Stimulated activated CD8-positive, alpha-beta memory T cell treated with anti-CD3 and anti-CD28 coated beads, Interleukin-15, amount 100 ng/mL, for 4 hours (primary cell): Measurements from ENCODE around the gene SETBP1.

Source experiments
- DNase-seq, 2 donors: peaks; one replicate each; pipeline ENCODE4 v3.0.0-alpha.2; 2020; ENCODE audit warnings: low read depth in 2 of 2

Gene SETBP1

GRCh38 chr18:44841221-44841620 is 160.5 kb downstream of the SETBP1 start:
- no peak for DNase-seq

DNA sequence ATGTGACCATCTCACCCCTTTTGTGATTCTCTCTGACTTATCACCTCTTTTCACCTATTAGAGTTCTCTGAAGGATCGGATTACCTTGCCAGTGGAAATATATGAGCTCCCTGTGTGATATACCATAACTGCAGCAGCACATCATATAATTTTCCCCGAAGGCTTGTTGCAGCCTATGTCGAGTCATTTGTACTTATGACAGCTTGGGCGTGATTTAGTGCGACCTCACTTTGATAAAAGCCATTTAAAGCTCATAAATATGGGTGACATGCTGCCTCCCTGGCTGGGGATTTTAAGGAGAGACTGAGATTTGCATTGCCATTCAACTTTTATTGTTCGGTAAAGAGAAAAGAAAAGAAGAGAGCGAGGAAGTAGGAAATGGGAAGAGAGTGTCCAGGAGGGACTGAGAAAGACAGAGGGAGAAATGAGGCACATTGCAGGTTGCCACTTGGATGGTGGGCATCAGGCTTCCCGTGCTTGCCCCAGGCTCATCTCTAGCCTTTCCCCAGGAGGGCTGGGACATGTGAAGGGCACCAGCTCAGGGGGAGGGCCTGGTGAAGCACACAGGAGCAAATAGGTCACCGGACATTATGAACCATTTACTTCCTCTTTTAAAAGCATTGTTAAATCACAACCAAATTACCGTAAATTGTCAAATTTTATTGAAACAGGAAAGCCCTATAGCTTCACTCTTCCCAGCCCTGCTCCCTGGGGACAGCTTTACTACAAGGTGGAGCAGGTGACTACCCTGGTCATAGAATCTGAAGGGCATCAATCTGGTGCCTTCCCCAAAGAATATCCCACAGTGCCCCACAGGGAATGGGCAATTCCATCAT is 161.3 kb downstream of the SETBP1 start:
- no peak for DNase-seq

- no peak for DNase-seq
These were observed 162.1 kb downstream of the SETBP1 start for GRCh38 chr18:44842588-44843412.

- no peak for DNase-seq
These were observed 163.8 kb downstream of the SETBP1 start for GRCh38 chr18:44844486-44844885.

- DNase-seq = no peak
These were observed 165.8 kb downstream of the SETBP1 start for GRCh38 chr18:44846450-44846849.

DNA sequence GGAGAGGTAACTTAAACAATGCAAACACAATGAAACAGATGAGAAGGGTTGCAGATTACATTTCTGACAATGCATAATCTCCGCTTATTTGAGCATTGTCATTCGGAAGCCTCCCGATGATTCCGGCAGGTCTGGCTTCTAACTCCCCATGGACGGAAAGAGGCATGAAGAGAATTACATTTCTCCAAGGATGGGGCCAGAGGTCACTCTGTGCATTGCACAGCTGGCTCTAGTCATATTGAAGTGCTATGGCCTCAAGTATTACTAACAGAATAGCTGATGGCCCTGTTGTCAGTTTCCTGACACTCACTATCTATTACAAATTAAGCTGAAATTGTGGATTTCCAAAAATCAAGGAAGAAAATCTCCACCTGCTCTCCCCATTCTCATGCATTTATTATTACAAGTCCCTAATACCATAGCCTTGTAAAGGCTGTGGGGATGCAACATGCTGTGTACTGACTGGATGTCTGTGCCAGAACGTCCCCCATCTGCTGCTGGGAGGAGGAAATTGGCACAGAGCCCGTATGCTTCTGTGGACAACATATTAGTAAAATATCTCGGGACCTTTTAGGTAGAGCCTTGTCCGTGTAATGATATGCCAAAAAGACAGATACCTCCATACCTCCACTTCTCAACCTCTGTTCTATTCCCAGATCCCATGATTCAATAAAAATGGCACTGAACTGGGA is 168.1 kb downstream of the SETBP1 start:
- DNase-seq = no peak

GRCh38 chr18:44849361-44849760 is 168.7 kb downstream of the SETBP1 start:
- DNase-seq = no peak

DNA sequence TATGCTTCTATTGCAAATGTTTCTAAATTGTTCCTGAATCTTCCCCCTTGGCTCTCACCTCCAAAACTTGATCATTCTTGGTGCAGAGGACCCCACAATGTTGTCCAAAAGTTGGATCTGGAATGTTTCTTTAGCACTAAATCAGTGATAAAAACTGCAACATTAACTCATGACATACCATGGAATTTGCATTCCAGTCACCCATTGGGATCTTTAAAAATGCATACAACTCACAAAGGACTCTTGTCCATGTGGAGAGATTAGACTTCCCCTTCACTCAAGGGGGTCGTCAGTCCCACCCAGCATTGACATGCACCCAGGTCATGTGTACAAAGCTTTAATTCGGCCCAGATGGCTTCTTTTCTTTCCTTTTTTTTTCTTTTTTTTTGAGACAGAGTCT is 169.3 kb downstream of the SETBP1 start:
- DNase-seq = no peak

DNA sequence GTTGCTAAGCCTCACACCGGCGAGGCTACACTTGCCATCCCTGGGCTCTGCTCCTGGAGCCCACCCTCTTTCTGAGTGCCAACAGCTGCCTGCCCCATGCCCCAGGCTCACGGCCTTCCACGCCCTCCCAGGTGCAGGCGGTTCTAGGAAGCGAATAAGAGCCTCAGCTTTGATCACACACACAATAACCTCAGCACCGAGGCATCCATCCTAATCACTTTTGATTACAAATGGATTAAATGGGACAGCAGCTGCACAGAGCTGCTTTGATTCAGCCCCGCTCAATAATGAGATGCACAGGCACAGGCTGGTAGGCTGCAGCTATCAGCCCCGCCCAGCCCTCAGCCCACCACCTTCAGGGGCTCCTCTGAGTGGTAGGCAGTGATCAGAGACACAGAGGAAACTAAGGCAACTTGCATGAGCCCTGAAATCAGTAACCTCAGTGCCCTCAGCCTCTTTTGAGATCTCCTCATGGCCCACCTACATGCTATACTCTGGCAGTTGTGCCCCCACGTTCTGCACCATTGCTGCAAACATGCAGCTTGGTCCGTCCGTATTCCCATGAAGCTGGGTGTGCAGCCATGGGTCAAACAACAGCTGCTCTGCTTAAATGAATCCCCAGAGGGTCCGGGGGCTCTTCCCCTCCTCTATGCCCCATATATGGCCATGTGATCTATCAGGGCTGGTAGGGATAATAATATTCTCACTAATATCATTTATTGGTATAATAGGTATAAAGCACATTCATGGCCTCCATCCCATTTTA is 171.4 kb downstream of the SETBP1 start:
- DNase-seq = no peak

- no peak for DNase-seq
These were observed 172.1 kb downstream of the SETBP1 start for GRCh38 chr18:44852818-44853217.

- DNase-seq = no peak
These were observed 172.7 kb downstream of the SETBP1 start for GRCh38 chr18:44853430-44853829.

- DNase-seq = no peak
These were observed 175.0 kb downstream of the SETBP1 start for GRCh38 chr18:44855681-44856080.

DNA sequence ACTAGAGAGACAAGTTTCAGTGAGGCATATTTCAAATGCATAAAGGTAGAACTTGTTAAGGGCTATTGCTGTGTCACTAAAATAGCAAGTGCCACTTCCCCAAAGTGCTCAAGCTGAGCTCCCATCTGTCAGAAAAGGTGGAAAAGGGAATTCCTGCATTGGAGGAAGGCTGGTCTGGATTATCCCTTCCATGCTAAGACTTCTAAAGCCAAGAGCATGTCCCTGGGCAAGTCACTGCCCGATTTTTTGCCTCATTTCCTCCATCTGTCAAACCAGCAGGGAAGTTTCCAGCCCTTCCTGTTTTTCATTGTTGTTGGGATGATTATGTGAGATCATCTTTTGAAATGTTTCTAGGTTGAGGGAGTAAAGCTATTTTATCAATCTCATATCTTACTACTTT is 175.5 kb downstream of the SETBP1 start:
- no peak for DNase-seq

DNA sequence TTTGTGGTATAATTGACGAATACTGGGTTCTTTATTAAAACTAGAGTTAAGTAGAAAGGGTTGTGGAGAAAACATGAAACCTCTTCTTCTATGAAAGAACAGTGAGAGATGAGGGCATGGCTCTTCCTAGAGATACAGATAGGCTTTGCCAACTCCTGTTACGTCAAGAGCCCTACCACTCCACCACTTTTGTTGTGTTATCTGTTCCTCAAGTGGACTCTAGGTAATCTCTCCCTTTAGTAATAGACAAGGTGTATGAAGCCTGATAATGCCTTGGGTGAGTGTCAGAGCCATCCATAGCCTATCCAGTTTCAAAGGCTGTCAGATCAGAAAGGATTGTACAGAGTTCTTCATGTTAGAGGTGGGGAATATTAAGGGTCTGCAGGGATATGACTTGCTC is 176.4 kb downstream of the SETBP1 start:
- no peak for DNase-seq

DNA sequence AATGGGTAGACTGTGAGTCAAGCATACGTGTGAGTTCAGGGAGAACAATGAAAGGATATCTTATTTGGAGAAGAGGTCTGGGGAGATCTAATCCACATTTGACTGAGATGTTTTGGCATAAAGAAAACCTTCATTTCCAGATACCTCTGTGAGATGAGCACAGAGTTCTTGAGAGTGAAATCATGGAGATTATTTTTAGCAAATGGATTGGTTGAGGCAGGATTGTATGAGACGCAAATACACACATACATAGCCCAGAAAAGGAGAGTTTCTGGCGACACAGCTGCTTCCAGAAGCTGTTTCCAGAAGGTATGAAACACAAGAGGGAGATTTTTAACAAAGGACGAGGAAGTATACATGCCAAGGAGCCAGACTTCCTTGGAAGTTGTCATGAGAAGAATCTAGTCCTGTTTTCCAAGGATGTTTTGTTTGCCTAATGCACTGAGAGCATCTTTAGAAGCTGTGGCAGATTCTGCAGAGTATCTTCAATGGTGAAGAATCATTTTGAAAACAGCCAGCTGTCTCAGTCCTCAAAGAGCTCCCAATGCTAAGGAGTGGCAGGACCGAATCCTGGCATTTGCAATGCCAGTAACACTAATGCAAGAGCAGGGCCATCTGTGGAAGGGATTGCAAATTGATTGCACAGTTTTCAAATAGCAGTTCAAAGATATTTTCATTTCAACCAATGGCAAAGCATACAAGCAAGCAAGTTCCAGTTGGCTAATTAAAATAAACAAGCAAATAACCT is 177.2 kb downstream of the SETBP1 start:
- no peak for DNase-seq

DNA sequence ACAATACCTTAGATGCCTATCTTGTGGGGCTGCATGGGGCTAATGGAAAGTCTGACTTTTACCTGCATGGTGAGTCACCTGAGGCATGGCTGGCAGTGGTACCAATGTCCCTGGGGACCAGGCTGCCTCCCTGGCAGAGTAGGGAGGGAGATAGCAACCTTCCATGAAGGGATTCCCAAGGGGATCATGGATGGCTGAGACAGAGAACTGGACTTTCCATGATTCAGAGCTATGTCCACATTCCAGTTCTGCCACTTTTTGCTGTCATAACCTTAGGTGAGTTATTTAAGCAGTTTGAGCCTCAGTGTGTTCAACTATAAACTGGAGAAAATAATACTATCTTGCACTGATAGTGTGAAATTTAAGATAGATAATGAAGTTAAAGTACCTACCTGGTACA is 178.6 kb downstream of the SETBP1 start:
- DNase-seq = no peak

DNA sequence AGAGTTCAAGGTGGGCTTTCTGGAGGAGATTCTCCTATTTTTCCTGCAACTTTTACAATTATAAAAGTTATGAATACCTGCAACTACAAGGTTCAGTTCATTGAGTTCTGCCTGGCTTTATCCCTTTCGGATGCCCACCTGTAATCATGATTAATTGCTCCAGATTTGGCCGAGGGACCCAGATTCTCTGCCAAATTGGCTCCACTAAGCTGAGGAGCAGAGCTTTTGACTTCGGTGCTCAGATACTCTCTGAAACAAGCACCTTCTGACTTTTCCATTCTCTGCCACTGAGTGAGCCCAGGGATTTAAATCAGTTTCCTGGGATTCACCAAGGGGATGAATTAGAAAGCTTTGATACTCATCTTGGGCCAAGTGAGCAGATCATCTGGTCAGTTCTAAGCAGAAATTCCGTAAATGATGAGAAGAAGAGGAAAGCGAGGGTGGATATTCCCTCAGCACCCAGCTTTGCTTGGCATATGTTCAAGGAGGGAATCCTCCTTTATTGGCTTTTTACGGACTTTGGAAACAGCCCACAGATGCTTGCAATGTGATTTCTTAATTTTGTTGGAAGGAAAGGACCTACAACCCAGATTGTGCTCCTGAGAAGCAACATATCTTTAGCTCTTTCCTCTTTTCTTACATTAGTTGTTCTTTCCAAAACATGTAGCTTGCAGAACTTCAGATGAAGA is 179.2 kb downstream of the SETBP1 start:
- DNase-seq = no peak

- DNase-seq = no peak
These were observed 181.4 kb downstream of the SETBP1 start for GRCh38 chr18:44862112-44862511.

DNA sequence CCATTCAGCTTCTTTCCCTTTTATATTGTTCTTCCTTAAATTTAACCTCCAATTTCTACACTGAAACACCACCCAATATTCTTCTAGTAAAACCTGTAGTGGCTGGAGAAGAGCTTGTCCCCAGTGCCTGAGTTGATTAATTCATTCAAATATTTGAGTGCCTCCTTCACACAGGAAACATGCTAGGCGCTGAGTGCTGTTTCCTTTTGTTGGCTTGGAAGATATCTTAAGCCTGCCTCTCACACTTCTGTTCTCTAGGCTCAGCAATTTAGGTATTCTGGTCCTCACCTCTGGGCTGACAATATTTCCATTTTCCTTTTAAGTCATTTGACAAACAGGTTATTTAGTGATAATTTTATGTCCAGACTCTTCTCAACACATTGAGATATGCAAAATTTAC is 185.4 kb downstream of the SETBP1 start:
- no peak for DNase-seq

DNA sequence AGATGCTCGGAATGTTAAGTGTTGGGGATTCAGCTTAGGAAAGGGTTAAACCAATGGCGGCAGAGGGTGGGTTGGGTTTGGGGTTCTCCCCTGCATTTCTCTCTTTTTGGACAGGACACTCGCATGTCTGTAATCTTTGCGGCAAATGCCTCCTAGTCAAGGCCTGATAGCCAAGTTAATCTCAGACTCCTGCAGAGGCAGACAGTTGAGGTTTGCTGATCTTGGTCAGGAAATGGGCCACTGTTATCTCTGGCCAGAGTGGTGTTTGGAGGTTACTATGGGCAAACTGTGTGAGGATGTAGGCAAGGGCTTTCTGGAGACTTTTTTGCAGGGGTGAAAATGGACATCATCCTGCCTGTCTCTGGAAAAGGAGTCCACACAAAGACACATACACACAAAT is 188.8 kb downstream of the SETBP1 start:
- no peak for DNase-seq
